A549 (cell line): ENCODE measurements around the gene CDH4.

Experiments
- CHD2 ChIP-seq: fragments of 150-350 bp; IDR thresholded peaks from 2 replicates; pipeline ENCODE4 v1.6.1; 2014; ENCODE audit warnings: low read length; ENCODE audit not compliant: partially characterized antibody
- CTCF ChIP-seq: fragments of >200 bp; sonication (Bioruptor Twin); formaldehyde crosslinking; IDR thresholded peaks from 3 replicates; pipeline ENCODE4 v1.5.1; 2016
- FOSB ChIP-seq: fragments of 250-450 bp; sonication (Bioruptor Pico); IDR thresholded peaks from 2 replicates; pipeline ENCODE4 v1.5.0; 2020; ENCODE audit warnings: mild to moderate bottlenecking, moderate library complexity
- GATA3 ChIP-seq: IDR thresholded peaks from 2 replicates; pipeline ENCODE4 v1.6.1; 2012; ENCODE audit warnings: borderline replicate concordance
- POLR2A ChIP-seq: IDR thresholded peaks from 2 replicates; pipeline ENCODE4 v1.6.1; 2012; ENCODE audit warnings: mild to moderate bottlenecking, low read length
- RFX5 ChIP-seq: fragments of 450-650 bp; IDR thresholded peaks from 2 replicates; pipeline ENCODE4 v1.7.1; 2014; ENCODE audit warnings: antibody characterized with exemption, mild to moderate bottlenecking, moderate library complexity

DNA sequence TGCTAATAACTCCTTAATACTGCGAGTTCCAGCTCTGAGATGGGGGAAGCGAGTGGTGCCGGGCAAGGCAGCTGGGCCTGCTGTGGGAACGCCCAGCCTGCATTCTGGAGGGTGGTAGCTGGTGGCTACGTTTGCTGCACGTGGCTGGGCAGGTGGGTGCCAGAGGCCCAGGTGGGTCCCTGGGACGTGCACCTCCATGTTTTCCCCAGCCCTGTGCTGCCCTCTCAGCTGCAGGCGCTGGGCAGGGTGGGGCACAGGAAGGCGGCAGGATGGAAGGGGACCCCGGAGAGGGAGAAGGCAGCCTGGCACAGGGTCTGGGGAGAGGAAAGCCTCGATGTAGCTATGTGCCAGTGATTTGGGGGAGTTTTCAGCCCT is 388.8 kb downstream of the CDH4 start:
- no peak for TF ChIP-seq CTCF
- TF ChIP-seq POLR2A: no peak
- TF ChIP-seq GATA3: no peak
- no peak for TF ChIP-seq FOSB
- no peak for TF ChIP-seq RFX5
- no peak for TF ChIP-seq CHD2
